HG02610 (cell line): Measurements from ENCODE around the gene GPC1.

Source experiments
- ATAC-seq: cut with Tn5 transposase; IDR thresholded peaks from one replicate; pipeline ENCODE4 v1.9.1; 2021; ENCODE audit warnings: mild to moderate bottlenecking, moderate library complexity; ENCODE audit not compliant: unreplicated experiment

The GPC1 gene

GRCh38 chr2:240464514-240465241 lies 29.2 kb downstream of the GPC1 start:
- ATAC-seq = no peak

DNA sequence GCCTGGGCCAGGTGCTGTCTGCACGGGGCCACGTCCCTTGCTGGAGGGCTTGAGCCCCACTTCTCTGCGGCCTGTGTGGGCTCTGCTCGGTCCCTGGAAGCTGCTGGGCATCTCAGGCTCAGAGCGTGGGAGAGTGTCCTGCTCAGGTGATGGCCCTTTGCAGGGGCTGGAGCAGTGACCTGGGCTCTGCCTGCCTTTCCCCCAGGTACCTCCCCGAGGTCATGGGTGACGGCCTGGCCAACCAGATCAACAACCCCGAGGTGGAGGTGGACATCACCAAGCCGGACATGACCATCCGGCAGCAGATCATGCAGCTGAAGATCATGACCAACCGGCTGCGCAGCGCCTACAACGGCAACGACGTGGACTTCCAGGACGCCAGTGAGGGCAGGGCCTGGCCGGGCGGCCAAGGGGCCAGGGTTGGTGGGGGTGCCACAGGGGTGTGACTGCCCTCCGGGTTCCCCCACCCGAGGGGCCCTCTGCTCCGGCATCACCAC lies 29.9 kb downstream of the GPC1 start:
- ATAC-seq = no peak

GRCh38 chr2:240465765-240466578 lies 30.5 kb downstream of the GPC1 start:
- no peak for ATAC-seq

DNA sequence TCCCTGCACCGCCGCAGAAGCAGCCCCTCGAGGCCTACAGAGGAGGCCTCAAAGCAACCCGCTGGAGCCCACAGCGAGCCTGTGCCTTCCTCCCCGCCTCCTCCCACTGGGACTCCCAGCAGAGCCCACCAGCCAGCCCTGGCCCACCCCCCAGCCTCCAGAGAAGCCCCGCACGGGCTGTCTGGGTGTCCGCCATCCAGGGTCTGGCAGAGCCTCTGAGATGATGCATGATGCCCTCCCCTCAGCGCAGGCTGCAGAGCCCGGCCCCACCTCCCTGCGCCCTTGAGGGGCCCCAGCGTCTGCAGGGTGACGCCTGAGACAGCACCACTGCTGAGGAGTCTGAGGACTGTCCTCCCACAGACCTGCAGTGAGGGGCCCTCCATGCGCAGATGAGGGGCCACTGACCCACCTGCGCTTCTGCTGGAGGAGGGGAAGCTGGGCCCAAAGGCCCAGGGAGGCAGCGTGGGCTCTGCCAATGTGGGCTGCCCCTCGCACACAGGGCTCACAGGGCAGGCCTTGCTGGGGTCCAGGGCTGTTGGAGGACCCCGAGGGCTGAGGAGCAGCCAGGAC lies 31.2 kb downstream of the GPC1 start:
- no peak for ATAC-seq

DNA sequence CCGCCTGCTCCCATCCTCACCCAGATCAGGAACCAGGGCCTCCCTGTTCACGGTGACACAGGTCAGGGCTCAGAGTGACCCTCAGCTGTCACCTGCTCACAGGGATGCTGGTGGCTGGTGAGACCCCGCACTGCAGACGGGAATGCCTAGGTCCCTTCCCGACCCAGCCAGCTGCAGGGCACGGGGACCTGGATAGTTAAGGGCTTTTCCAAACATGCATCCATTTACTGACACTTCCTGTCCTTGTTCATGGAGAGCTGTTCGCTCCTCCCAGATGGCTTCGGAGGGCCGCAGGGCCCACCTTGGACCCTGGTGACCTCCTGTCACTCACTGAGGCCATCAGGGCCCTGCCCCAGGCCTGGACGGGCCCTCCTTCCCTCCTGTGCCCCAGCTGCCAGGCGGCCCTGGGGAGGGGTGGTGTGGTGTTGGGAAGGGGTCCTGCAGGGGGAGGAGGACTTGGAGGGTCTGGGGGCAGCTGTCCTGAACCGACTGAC lies 31.7 kb downstream of the GPC1 start:
- ATAC-seq = no peak

DNA sequence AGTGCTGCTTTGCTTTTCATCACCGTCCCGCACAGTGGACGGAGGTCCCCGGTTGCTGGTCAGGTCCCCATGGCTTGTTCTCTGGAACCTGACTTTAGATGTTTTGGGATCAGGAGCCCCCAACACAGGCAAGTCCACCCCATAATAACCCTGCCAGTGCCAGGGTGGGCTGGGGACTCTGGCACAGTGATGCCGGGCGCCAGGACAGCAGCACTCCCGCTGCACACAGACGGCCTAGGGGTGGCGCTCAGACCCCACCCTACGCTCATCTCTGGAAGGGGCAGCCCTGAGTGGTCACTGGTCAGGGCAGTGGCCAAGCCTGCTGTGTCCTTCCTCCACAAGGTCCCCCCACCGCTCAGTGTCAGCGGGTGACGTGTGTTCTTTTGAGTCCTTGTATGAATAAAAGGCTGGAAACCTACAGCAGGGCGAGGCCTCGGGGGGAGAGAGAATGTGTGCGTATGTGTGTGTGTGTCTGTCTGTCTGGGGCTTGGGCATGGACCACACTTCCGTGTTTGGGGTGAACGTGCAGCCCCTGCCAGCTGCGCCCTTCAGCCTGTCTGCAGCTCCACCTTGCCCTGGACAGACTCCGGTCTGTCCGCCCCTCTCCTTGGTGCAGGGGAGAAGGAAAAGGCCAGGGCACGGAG lies 32.3 kb downstream of the GPC1 start:
- ATAC-seq = no peak

- no peak for ATAC-seq
Measured at GRCh38 chr2:240468303-240469238, 33.1 kb downstream of the GPC1 start.

- no peak for ATAC-seq
Measured at GRCh38 chr2:240469239-240469636, 33.8 kb downstream of the GPC1 start.

DNA sequence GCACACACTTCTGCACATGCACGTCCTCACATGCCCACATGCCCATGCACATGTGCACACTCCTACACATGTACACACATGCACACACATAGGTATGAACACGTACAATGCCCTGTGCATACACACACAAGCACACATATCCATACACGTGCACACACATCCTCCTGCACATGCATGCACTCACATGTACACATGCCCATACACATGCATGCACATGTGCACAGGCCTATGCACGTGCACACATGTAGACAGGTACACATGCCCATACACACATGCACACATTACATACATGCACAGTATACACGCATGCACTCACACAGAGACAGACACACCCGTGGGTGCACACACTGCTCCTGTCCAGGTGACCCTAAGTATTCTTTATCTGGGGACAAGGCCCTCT lies 34.3 kb downstream of the GPC1 start:
- no peak for ATAC-seq

DNA sequence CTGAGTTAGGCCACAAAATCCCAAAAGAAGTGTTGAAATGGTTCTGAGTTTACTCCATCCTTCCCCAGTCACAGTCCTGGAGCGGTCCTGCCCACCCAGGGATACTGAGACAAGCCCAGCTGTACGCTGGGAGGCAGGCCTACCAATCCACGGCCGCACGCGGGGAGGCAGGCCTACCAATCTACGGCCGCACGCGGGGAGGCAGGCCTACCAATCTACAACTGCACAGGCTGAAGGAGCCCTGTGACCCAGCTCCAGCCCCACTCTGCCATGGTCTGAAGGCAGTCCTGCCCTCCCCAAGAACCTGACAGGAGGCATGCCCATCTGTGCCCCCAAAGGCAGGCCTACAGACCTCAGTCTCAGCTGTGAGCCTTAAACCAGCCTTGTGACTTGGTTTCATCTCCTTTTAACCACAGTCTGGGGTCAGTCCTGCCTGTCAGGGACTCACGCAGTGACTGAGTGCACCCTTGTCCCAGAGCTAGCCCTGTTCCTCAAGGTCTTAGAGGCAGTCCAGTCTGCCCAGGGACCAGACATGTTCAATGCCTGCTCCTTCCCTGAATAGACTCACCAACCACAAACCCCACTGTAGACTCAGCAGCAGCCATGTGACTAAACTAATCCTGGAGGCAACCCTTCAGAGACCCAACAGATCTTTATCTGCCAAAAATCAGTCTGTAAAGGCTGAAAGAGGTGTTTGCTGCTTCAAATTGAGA lies 36.8 kb downstream of the GPC1 start:
- no peak for ATAC-seq

DNA sequence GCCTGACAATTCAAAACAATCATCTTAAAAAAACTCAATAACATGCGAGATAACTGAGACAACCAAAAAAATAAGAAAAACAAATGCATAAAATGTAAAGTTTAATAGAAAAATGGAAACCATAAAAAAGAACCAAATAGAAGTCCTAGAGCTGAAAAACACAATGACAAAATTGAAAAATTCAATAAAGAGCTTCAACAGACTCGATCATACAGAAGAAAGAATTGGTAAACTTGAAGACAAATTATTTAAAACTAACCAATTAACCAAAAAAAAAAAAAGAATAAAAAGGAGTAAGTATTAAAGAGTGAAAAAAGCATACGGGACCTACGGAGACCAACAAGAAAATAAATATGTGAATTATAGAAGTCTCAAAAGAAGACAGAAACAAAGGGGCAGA lies 37.7 kb downstream of the GPC1 start:
- no peak for ATAC-seq

DNA sequence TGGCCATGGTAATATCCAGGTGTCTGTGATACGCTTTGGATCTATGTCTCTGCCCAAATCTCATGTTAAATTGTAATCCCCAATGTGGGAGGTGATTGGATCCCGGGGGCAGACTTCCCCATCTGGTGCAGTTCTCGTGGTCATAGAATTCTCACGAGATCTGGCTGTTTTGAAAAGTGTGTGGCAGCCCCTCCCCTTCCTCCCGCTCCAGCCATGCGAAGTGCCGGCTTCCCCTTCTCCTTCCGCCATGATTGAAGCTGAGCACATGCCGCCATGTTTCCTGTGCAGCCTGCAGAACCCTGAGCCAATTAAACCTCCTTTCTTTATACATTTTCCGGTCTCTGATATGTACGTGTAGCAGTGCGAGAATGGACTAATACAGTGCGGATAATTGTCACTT lies 42.5 kb downstream of the GPC1 start:
- ATAC-seq = no peak

DNA sequence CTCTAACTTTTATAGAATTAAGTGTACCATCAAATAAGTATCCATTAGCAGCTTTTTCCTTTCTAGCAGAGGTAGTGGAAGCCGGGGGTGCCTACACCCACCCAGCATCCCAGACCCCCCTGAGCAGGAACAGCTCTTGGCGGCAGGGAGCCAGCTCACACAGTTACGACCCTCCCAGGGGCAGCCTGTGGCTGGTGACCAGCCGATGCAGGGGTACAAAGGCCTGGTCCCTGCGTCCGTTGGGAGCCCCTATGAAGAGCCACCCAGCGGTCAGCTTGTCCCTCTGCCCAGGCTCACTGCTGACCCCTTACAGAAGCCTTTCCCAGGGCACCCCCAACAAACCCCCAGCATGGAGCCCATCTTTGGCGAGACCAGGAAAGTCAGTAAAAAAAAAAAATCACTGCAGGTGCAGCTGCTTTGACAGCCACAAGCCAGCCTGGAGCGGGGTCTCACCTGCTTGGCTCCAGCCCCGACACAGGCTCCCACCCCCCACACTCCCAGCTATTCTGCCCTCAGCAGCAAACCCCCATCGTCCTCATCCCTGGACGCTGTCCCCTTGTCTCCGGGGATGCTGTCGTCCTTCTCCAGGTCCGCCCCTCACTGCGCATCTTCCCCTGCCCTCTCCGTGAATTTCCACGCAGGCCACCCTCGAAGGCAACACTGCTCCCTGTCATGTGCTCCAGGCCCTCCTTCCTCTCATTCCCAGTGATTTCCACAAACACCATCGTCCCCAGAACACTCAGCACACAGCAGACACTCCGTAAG lies 43.1 kb downstream of the GPC1 start:
- no peak for ATAC-seq

DNA sequence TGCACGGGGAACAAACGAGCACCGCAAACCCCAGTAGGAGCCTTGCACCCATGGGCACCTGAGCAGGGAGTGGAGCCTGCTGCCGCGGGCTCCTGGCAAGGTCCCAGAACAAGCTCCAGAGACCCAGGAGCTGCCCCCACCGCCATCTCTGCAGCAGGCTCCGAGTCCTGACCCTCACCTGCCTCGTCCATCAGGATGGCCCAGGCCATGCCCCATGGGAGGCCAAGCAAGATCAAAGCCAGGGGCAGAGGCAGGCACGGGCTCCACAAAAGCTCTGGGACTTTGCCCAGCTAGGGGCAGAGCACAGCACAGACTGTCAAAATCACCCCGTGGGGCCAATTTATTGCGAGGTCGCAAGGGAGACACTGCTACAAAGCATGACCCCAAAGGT lies 43.6 kb downstream of the GPC1 start:
- ATAC-seq = no peak

GRCh38 chr2:240480834-240481623 lies 45.6 kb downstream of the GPC1 start:
- ATAC-seq = no peak

GRCh38 chr2:240481720-240482119 lies 46.3 kb downstream of the GPC1 start:
- no peak for ATAC-seq

DNA sequence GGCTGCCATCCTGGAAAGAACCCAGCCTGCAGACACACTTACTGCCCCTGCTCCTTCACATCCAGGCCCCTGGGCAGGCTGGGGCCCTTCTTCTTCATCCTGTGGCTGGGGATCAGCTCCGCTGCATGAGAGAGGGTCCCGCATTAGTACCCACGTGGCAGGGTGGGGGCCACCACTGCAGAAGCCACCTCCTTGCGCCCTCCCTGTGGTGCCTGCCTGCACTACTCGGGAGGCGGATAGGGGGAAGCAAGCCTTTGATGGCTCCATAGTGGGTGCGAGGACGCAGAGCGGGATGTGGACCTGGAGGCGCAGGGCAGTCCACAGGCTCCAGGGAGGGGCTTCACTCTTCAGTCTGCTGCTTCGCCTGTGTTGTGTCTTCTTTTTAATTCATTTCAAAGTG lies 46.7 kb downstream of the GPC1 start:
- no peak for ATAC-seq

DNA sequence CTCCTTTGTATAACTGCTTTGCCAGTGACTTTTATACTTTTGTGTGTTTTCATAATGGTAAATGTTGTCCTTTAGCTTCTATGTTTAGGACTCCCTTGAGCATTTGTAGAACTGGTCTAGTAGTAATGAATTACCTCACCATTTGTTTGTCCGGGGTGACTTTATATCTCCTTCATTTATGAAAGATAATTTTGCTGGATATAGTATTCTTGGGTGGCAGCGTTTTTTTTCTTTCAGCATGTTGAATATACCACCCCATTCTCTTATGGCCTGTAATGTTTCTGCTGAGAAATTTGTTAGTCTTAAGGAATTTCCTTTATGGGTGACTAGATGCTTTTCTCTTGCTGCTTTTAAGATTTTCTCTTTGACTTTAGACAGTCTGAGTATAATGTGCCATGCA lies 56.0 kb downstream of the GPC1 start:
- no peak for ATAC-seq
